ENCODE data around the gene CD200. TPM values are rescaled to one million over a fixed set of nuclear protein-coding genes. Genes with fewer than 3 reads are reported as not detected.

Gene CD200
- total RNA-seq, 2 donors from 2014 or later: 49.2 to 58.6 TPM

DNA sequence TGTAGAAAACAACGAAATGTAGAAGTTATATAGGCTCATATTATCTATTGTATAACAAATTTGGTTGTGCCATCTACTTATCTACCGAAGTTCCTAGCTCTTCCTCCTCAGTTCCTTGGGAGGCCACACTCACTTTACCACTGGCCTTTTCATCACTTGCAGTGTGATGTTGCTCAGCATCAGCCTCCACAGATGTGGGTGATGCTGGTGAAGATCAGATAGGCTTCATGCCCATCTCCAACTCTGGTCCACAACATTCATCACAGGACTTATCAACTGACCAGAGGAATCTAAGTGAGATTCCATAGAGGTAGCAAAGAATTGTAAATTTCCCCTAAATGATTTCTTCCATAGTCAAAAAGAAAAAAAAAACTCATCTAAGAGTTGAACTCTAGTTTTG lies 8.4 kb downstream of the CD200 start:
- WGBS, 2 experiments (ENCODE audit: insufficient coverage in 1 of 2, insufficient read length in 1 of 2): 100% methylated on average over 2 of the region's 2 CpGs; no CpG with 5 or more reads in 1 of the 2 experiments
- Histone ChIP-seq H3K9ac (ENCODE audit: extremely low read depth, low read length, poor library complexity, severe bottlenecking) (no peak overlapping the region), H3K4me3 (ENCODE audit: low read length) (no peak overlapping the region), H3K27ac (ENCODE audit: low read depth, low read length) (no peak overlapping the region), H3K4me1 (ENCODE audit: control insufficient read depth, insufficient read depth, low read length) (peaks cover 4% of the 10 kb centered on the region), H3K9me3 (ENCODE audit: control insufficient read depth, low read length) (no peaks in the 10 kb centered on the region), H3K36me3 (ENCODE audit: control insufficient read depth, insufficient read depth, low read length) (peaks cover 51% of the 10 kb centered on the region), H3K27me3 (ENCODE audit: control insufficient read depth, insufficient read depth, low read length, poor library complexity, severe bottlenecking) (no peaks in the 10 kb centered on the region)
- Mint-ChIP-seq H3K36me3 (ENCODE audit: low read depth) (peaks cover 52% of the 10 kb centered on the region), H3K27ac (no peak overlapping the region), H3K4me3 (no peak overlapping the region), H3K4me1 (peaks cover 48% of the 10 kb centered on the region), H3K27me3 (ENCODE audit: insufficient read depth) (no peaks in the 10 kb centered on the region), H3K9me3 (no peaks in the 10 kb centered on the region)
- DNase-seq: no peak
- no peak for TF ChIP-seq CTCF (conservative IDR thresholded peaks at IDR 0.05)

DNA sequence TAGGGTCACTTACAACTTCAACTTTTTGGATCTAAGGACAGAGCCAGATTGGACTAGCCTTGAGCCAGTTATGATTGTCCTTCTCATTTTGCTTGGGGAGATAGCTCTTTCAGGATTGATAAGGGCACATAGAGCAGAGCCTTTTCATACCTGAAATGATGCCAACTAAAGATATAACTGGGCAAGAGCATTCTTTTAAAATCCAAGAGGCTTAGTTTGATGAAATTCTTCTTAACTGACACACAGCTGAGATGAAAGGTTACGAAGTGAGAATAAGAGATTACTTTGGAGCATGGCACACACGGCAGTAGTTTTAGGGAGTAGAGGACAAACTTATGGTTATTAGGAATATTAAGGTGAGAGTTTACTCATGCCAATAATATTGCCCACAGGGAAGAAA lies 12.7 kb downstream of the CD200 start:
- Histone ChIP-seq H3K27ac (ENCODE audit: low read depth, low read length) (no peak overlapping the region), H3K4me1 (ENCODE audit: control insufficient read depth, insufficient read depth, low read length) (no peaks in the 10 kb centered on the region), H3K27me3 (ENCODE audit: control insufficient read depth, insufficient read depth, low read length, poor library complexity, severe bottlenecking) (no peaks in the 10 kb centered on the region), H3K36me3 (ENCODE audit: control insufficient read depth, insufficient read depth, low read length) (peaks cover 79% of the 10 kb centered on the region), H3K9ac (ENCODE audit: extremely low read depth, low read length, poor library complexity, severe bottlenecking) (no peak overlapping the region), H3K9me3 (ENCODE audit: control insufficient read depth, low read length) (no peaks in the 10 kb centered on the region), H3K4me3 (ENCODE audit: low read length) (no peak overlapping the region)
- Mint-ChIP-seq H3K27ac (no peak overlapping the region), H3K9me3 (no peaks in the 10 kb centered on the region), H3K27me3 (ENCODE audit: insufficient read depth) (no peaks in the 10 kb centered on the region), H3K4me1 (peaks cover 38% of the 10 kb centered on the region), H3K36me3 (ENCODE audit: low read depth) (peaks cover 71% of the 10 kb centered on the region), H3K4me3 (no peak overlapping the region)
- 96 to 98% methylated on average over 2 of the region's 2 CpGs for WGBS, 2 experiments (ENCODE audit: insufficient coverage in 1 of 2, insufficient read length in 1 of 2)
- no peak for TF ChIP-seq CTCF (conservative IDR thresholded peaks at IDR 0.05)
- DNase-seq: no peak

DNA sequence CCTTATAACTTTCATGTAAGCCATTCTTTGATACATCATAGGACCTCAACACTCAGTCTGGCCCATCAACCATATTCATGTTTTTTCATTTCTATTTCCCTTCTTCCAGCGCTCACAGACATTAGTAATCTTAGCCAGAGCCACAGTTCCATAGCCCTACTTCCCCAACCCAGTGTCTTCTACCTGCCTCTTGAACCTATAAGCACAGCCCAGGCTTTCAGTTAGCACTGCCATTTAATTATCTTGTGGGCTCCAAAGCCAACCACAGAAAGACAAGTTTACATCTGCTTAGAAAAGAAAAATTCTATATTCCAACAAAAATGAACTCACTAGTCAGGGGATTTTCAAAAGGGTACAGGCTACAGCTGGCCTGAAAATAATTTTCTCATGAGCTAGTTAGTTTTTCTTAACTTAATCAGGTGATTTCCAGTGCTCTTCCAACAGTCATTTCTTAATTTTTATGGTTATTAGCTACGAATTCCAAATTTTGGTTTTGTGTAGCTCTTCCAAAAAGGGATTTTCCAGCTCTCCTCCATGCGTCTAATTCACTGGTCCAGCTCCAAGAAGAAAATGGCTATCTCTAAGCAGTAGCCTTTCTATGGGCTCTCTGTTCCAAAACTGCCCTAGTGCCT lies 13.7 kb downstream of the CD200 start:
- no peaks in the 10 kb centered on the region for H3K27me3 ChIP-seq (ENCODE audit: control insufficient read depth, insufficient read depth, low read length, poor library complexity, severe bottlenecking)
- H3K4me1 ChIP-seq (ENCODE audit: control insufficient read depth, insufficient read depth, low read length): no peaks in the 10 kb centered on the region
- no peak for TF ChIP-seq CTCF (conservative IDR thresholded peaks at IDR 0.05)
- H3K36me3 ChIP-seq (ENCODE audit: control insufficient read depth, insufficient read depth, low read length): peaks cover 79% of the 10 kb centered on the region
- H3K27ac ChIP-seq (ENCODE audit: low read depth, low read length): no peak overlapping the region
- Mint-ChIP-seq H3K27ac (peak overlapping the region; percentile 3), H3K4me1 (peaks cover 42% of the 10 kb centered on the region), H3K27me3 (ENCODE audit: insufficient read depth) (no peaks in the 10 kb centered on the region), H3K4me3 (no peak overlapping the region), H3K36me3 (ENCODE audit: low read depth) (peaks cover 73% of the 10 kb centered on the region), H3K9me3 (no peaks in the 10 kb centered on the region)
- H3K9ac ChIP-seq (ENCODE audit: extremely low read depth, low read length, poor library complexity, severe bottlenecking): no peak overlapping the region
- WGBS, 2 experiments (ENCODE audit: insufficient coverage in 1 of 2, insufficient read length in 1 of 2): 96 to 100% methylated on average over 3 of the region's 3 CpGs
- no peak overlapping the region for H3K4me3 ChIP-seq (ENCODE audit: low read length)
- H3K9me3 ChIP-seq (ENCODE audit: control insufficient read depth, low read length): no peaks in the 10 kb centered on the region
- DNase-seq: no peak

Data from endodermal cell (in vitro differentiated cells).